Measurements from ENCODE around the gene FSTL1. TPM values are rescaled to one million over a fixed set of nuclear protein-coding genes. Genes with fewer than 3 reads are reported as not detected.

Gene FSTL1
- total and polyA plus RNA-seq, 2 donors (not counting 1 experiment from before 2014, with no cell fraction given), result 0.15 TPM; not detected in 1

GRCh38 chr3:120407508-120408287 is 43.1 kb downstream of the FSTL1 start:
- H3K4me1 ChIP-seq (ENCODE audit: control insufficient read depth in 2 of 2, insufficient read depth in 2 of 2, low read length in 2 of 2), result no peaks in the 10 kb centered on the region
- Mint-ChIP-seq H3K4me1 (no peaks in the 10 kb centered on the region), H3K27ac (no peak overlapping the region), H3K9me3 (ENCODE audit: insufficient read depth) (no peaks in the 10 kb centered on the region), H3K4me3 (no peak overlapping the region), H3K27me3 (no peaks in the 10 kb centered on the region)
- CTCF ChIA-PET, result interaction anchor here (1.2 kb wide), 1 partner anchor 10 kb away, joined by 7 read pairs; no protein-coding TSS in a partner anchor
- no peak overlapping the region for H3K4me2 ChIP-seq (replicated peaks; ENCODE audit: low read depth, low read length, poor library complexity, severe bottlenecking)
- intact Hi-C loops (cut with micrococcal nuclease), result no loop called here
- no peak overlapping the region for H2AFZ ChIP-seq (ENCODE audit: insufficient read depth, low read depth, low read length, poor library complexity, severe bottlenecking)
- DNase-seq (no peak), ATAC-seq (ENCODE audit: low read depth) (no peak)
- no peak overlapping the region for H3K27ac ChIP-seq (ENCODE audit: low read length in 2 of 2)
- H3K79me2 ChIP-seq (ENCODE audit: control insufficient read depth, insufficient read depth, low read length), result no peaks in the 10 kb centered on the region
- H3K4me3 ChIP-seq (ENCODE audit: control extremely low read depth in 1 of 5, extremely low read depth in 1 of 5, insufficient read depth in 1 of 5, low read depth in 2 of 5, low read length in 4 of 5), result no peak overlapping the region
- H4K20me1 ChIP-seq (ENCODE audit: control insufficient read depth, insufficient read depth, low read length, poor library complexity, severe bottlenecking), result no peaks in the 10 kb centered on the region
- H3K27me3 ChIP-seq (replicated peaks in 1 of 4; ENCODE audit: control extremely low read depth in 1 of 4, control insufficient read depth in 3 of 4, insufficient read depth in 4 of 4, low read length in 3 of 4), result no peaks in the 10 kb centered on the region
- no peaks in the 10 kb centered on the region for H3K36me3 ChIP-seq (replicated peaks in 1 of 2; ENCODE audit: control extremely low read depth in 1 of 2, control insufficient read depth in 1 of 2, extremely low read depth in 1 of 2, insufficient read depth in 2 of 2, low read length in 1 of 2)
- POLR2A ChIA-PET, result no interaction called here
- H3K9ac ChIP-seq (ENCODE audit: low read length), result no peak overlapping the region
- 100% methylated on average over 1 of the region's 2 CpGs for whole genome bisulfite sequencing (ENCODE audit: insufficient coverage)
- H3K9me3 ChIP-seq (ENCODE audit: control extremely low read depth in 1 of 3, control insufficient read depth in 2 of 3, insufficient read depth in 1 of 3, low read length in 2 of 3), result no peaks in the 10 kb centered on the region
- TF ChIP-seq EZH2 (IDR thresholded peaks at IDR 0.05; ENCODE audit: borderline replicate concordance, insufficient read depth, low read depth, low read length, poor library complexity, severe bottlenecking) (no peak), CTCF (IDR thresholded peaks at IDR 0.05) (no peak)

- CTCF ChIA-PET, result interaction anchor here (2.0 kb wide), 1 partner anchor 12 kb away, joined by 9 read pairs; no protein-coding TSS in a partner anchor
- intact Hi-C loops (cut with micrococcal nuclease), result no loop called here
- no peaks in the 10 kb centered on the region for H4K20me1 ChIP-seq (ENCODE audit: control insufficient read depth, insufficient read depth, low read length, poor library complexity, severe bottlenecking)
- 88% methylated on average over 2 of the region's 3 CpGs for WGBS (ENCODE audit: insufficient coverage)
- Mint-ChIP-seq H3K4me1 (peaks cover 11% of the 10 kb centered on the region), H3K27me3 (no peaks in the 10 kb centered on the region), H3K4me3 (no peak overlapping the region), H3K9me3 (ENCODE audit: insufficient read depth) (no peaks in the 10 kb centered on the region), H3K27ac (no peak overlapping the region)
- TF ChIP-seq CTCF (IDR thresholded peaks at IDR 0.05), result no peak
- no peak for TF ChIP-seq EZH2 (IDR thresholded peaks at IDR 0.05; ENCODE audit: borderline replicate concordance, insufficient read depth, low read depth, low read length, poor library complexity, severe bottlenecking)
- no peak overlapping the region for H3K4me2 ChIP-seq (replicated peaks; ENCODE audit: low read depth, low read length, poor library complexity, severe bottlenecking)
- no peak overlapping the region for H2AFZ ChIP-seq (ENCODE audit: insufficient read depth, low read depth, low read length, poor library complexity, severe bottlenecking)
- POLR2A ChIA-PET, result no interaction called here
- H3K27me3 ChIP-seq (replicated peaks in 1 of 4; ENCODE audit: control extremely low read depth in 1 of 4, control insufficient read depth in 3 of 4, insufficient read depth in 4 of 4, low read length in 3 of 4), result no peaks in the 10 kb centered on the region
- H3K9me3 ChIP-seq (ENCODE audit: control extremely low read depth in 1 of 3, control insufficient read depth in 2 of 3, insufficient read depth in 1 of 3, low read length in 2 of 3), result no peaks in the 10 kb centered on the region
- no peak overlapping the region for H3K4me3 ChIP-seq (ENCODE audit: control extremely low read depth in 1 of 5, extremely low read depth in 1 of 5, insufficient read depth in 1 of 5, low read depth in 2 of 5, low read length in 4 of 5)
- ATAC-seq (ENCODE audit: low read depth), result no peak
- H3K9ac ChIP-seq (ENCODE audit: low read length), result no peak overlapping the region
- H3K79me2 ChIP-seq (ENCODE audit: control insufficient read depth, insufficient read depth, low read length), result no peaks in the 10 kb centered on the region
- no peak overlapping the region for H3K27ac ChIP-seq (ENCODE audit: low read length in 2 of 2)
- no peak for DNase-seq
- H3K4me1 ChIP-seq (ENCODE audit: control insufficient read depth in 2 of 2, insufficient read depth in 2 of 2, low read length in 2 of 2), result peaks cover 4 to 5% of the 10 kb centered on the region in 2 donors
- no peaks in the 10 kb centered on the region for H3K36me3 ChIP-seq (replicated peaks in 1 of 2; ENCODE audit: control extremely low read depth in 1 of 2, control insufficient read depth in 1 of 2, extremely low read depth in 1 of 2, insufficient read depth in 2 of 2, low read length in 1 of 2)
Observed at GRCh38 chr3:120404876-120405275, 45.9 kb downstream of the FSTL1 start.

All from B cell (primary cell).